GM18873 (cell line): ENCODE results near the gene DTHD1.
A peak's percentile ranks its signal among the peaks of the same experiment; 100 is the strongest.

Source experiments
- ATAC-seq: cut with Tn5 transposase; IDR thresholded peaks from one replicate; pipeline ENCODE4 v1.9.1; 2021; ENCODE audit warnings: mild to moderate bottlenecking, moderate library complexity, moderate number of reproducible peaks; ENCODE audit not compliant: unreplicated experiment, low FRiP score

Gene DTHD1

DNA sequence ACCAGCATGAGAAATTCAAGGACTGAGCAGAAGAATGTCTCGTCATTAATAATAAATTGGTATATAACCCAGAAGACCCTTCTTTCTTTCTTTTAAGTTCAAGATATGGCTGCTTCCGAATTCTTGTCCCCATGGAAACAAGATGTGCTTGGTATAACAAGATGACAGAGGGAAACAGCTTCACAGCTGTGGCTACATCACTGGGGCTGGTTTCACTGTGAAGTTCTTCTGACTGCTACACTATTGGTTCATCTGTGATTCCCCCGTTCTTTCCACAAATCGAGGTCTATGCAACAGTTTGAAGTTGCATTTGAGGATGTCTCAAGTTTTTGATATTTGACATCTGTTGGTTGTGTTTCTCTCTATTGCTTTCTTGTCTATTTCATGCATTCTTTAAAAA, 12.3 kb upstream of the DTHD1 start:
- no peak for ATAC-seq

DNA sequence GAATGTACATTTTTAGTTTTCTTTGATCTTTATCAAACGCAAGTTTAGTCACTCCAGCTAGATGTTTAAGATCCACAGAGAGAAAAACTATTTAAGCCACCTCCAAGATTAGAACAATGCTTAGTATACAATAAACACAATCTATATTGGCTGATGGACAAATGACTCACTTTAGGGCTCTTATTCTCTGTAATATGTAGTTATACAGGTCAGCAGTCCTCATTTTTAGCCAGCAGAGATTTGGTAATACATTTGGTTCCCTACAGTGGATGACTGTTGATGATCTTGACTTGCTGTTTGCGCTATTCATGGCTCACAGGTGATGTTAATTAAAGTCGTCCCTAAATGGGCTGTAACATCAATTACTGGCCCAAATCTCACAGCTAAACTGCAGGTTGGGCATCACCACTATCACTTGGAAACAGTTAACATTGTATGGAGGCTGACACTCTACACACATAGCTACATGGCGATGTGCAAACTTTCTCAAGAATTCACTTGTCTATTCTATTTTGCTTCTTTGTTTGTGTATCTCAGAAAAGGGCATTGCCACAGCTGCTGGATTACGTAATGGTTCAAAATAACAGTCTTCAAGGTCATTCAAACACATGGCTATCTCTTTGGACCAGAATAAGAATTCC, 11.8 kb upstream of the DTHD1 start:
- no peak for ATAC-seq

- ATAC-seq, result no peak
Measured at GRCh38 chr4:36273276-36273675, 8.1 kb upstream of the DTHD1 start.

GRCh38 chr4:36274158-36274557, 7.3 kb upstream of the DTHD1 start:
- no peak for ATAC-seq

GRCh38 chr4:36277533-36277932, 3.9 kb upstream of the DTHD1 start:
- ATAC-seq, result no peak

DNA sequence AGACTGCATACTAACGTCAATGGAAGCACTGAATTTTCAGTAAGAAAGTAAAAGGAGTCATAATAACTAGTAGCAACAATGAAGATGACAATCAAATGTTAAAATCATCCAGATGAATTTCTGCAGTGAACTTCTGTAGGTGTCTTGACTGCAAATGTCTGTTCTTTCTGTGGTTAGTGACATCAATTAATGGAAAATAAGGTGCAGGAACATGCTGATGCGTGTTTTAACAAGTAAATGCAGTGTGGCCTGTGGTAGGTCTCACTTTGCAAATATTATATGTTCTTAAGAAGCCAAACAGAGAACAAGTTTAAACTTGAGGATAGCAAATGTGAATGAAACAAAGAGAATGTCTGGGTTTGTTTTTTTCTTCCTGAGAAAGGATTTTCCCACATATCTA, 2.6 kb upstream of the DTHD1 start:
- no peak for ATAC-seq

DNA sequence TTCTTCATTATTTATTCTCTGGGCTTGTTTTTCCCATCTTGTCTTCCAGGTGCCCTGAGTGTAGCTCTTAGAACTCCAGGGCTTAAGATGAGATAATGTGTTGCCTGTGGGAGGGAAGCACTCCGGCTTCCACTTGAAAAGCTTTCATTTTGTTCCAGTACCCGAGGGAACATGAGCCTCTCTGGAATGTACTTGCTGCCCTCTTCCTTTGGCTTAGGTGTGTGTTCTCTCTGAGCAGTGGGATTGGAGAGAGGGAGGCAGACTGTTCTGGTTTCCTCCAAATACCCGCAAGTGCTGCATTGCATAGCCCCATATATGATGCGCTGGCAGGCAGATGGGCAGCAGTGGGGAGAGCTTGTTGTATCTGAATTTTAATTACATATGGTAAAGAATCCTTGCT, 861 bp upstream of the DTHD1 start:
- ATAC-seq, result no peak

GRCh38 chr4:36282503-36283030, 1.2 kb downstream of the DTHD1 start:
- no peak for ATAC-seq

DNA sequence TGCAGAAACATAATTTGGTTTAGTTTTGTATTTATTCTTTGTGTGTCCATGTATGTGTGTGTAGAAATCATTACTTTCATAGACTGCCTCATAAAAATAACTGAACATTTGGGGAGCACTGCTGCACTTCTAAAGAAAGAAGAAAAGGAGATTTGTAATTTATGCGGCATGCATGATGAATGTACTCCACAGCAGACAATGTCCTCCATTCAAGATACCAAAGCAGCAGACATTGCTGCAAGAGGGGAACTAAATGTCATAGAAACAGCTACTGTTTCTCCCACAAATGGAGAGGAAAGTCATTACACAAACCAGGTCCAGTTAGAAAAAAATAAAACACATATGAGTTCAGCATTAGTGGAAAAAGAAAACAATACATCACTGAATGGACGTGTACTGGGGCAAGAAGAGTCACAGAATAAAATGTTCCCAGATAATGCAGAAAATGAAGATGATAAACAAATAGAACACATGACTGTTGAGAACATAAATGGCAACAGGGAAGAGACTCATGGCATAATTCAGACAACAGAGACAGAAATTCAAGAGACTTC, 2.6 kb downstream of the DTHD1 start:
- ATAC-seq, result no peak

GRCh38 chr4:36285784-36286480, 4.5 kb downstream of the DTHD1 start:
- ATAC-seq, result peak; percentile 99

DNA sequence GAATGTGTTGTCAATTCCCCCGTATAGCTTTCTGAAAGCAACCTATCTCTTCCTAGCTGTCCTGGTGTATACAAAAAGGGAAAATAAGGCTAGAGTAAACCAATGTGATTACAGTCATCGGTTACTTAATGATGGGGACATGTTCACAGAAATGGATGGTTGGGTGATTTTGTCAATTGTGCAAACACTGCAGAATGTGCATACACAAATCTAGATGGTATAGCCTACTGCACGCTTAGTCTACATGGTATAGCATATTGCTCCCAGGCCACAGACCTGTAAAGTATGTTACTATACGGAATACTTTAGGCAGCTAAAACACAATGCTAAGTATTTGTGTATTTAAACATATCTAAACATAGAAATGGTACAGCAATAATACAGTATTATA, 5.1 kb downstream of the DTHD1 start:
- ATAC-seq, result no peak

DNA sequence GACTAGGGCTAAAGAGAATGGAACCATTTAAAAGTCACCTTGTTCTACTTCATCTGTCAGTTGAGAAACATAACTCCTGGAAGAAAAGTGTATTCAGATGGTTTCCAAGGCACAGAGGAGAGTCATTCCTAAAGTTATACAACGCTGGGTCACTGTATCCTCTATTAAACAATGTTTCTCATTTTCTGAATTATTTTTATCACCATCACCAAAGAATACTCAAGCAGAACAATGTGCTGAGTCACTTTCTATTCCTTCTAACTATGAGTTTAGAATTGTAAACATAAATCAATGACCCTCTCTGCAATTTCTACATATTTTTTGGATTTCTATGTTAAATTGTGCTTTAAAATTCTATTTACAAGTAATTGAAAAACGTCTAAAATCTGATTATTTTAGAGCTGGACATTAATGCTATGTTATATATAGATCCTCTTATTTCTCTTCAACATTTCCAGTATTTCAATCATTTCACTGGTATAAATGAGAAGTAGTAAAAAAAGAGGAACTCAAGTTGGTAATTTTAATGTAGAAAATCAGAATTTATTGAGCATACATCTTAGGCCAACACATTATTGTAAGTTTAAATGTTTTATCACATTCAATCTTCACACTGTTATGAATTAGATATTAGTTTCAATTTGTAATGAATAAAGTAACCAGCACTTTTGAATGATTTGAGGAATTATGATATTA, 7.5 kb downstream of the DTHD1 start:
- no peak for ATAC-seq

DNA sequence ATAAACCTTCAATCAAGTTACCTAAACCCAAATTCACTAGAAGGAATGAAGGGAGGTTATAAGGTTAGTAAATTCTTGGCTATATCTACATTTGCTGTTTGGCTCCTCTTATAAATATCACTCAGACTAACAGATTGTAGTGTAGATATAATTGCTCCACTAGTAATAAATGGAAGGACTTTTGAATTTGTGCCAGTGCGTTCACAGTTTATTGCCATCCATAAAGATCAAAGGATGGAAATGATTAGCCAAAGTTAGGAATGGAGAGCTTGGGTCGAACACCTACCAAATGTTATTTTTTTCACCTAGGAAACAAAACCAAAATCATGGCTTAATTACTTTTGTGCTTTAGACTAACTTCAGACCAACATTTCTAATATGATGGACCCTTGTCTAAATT, 9.2 kb downstream of the DTHD1 start:
- ATAC-seq, result no peak

DNA sequence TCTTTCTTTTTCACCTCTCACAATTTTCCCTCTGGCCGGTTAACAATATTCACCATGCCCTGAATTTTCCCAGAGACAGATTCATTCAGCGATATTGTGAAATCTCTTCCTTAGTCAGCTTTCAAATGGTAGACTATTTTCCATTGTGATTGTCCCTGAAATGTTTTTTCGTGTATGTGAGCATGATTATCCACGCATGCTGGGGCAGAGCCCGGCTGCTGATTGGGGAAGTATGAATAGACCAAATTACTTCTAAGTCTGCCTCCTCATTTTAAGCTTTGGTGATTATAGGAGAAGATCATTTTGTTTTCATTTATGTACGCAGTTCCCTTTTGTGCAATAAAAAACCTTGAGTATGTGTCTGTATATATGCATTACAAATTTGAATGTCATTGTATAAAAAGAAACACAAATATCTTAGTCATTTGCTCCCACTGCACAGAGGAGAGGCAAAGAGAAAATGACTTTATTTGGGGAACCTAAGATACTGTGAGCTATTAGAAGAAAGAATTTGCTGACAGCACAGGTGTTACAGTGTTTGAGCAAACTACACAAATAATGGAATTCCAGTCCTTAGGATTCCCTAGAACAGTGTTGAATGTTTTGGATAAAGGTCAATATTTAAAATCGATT, 11.3 kb downstream of the DTHD1 start:
- no peak for ATAC-seq

- no peak for ATAC-seq
Measured at GRCh38 chr4:36301127-36301526, 19.7 kb downstream of the DTHD1 start.

GRCh38 chr4:36303426-36304137, 22.2 kb downstream of the DTHD1 start:
- ATAC-seq, result peak; percentile 87

- peak; percentile 48 for ATAC-seq
Measured at GRCh38 chr4:36304138-36304681, 22.8 kb downstream of the DTHD1 start.

GRCh38 chr4:36308150-36308549, 26.7 kb downstream of the DTHD1 start:
- ATAC-seq, result no peak

DNA sequence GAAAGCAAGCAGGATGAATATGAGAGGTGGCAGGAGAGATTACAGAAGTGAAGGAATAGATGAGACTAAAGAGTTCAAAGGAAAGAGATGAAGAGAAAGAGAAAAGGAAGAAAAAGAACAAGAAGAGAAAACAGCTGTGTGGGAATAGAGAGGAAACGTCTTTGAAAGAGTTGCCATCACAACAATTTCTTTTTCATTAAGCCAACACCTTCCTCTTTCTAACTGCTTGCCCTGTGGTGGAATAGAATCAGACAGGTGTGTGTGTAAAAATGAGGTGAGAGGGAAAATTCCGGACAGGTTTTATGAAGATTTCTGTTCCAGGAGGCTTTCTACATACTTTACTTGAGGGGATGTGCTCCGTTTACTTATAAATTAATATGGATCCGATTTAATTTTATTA, 28.8 kb downstream of the DTHD1 start:
- no peak for ATAC-seq

DNA sequence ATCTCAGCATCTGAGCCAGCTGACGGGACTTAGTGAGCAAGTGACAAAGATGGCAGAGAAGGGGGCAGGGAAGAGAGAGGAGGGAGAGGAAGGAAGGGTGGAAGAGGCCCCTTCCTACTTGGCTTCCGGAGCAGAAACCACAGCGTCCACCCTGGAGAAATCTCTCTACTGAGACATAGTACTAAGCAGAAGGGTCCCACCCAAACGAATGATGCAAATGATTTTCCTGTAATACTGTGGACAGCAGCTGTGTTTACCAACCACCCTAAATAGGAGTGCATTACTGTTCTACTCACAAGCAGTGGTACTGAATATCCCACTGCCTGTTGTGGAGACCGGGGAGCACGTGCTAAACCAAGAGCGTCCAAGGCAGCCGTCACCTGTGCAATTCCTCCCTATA, 29.4 kb downstream of the DTHD1 start:
- ATAC-seq, result peak; percentile 98
